Measurements from ENCODE around the gene SFTPA2.
A peak's percentile ranks its signal among the peaks of the same experiment; 100 is the strongest.
"Not testable (repeated sequence)": the region's sequence is repeated elsewhere in the genome, so short reads cannot be mapped to it uniquely, and the experiment has no call there.

Gene SFTPA2

GRCh38 chr10:79542626-79543025 lies 17.6 kb downstream of the SFTPA2 start:
- ChIA-PET POLR2A (no interaction called here), CTCF (no interaction called here)

GRCh38 chr10:79540930-79541329 lies 19.3 kb downstream of the SFTPA2 start:
- H3K4me1 ChIP-seq (ENCODE audit: control insufficient read depth, insufficient read depth, low read length); H3K9me3 ChIP-seq (ENCODE audit: control insufficient read depth, insufficient read depth, low read depth, low read length); H3K27ac ChIP-seq (ENCODE audit: extremely low read depth, low read depth, low read length); POLR2A ChIA-PET; CTCF ChIA-PET; H3K4me3 ChIP-seq (ENCODE audit: low read depth, low read length); H3K36me3 ChIP-seq (ENCODE audit: control insufficient read depth in 2 of 2, insufficient read depth in 1 of 2, low read length in 2 of 2): not testable (repeated sequence)

More at GRCh38 chr10:79542626-79543025, 17.6 kb downstream of the SFTPA2 start:
- TF ChIP-seq GLIS2 (tag by site-specific recombination; IDR thresholded peaks at IDR 0.05) (no peak), ZNF174 (tag by site-specific recombination; IDR thresholded peaks at IDR 0.05) (no peak), ZNF274 (IDR thresholded peaks at IDR 0.05; ENCODE audit: low read length) (no peak), ZNF274 (tag by site-specific recombination; IDR thresholded peaks at IDR 0.05; ENCODE audit: borderline replicate concordance) (no peak), ZNF639 (tag by site-specific recombination; IDR thresholded peaks at IDR 0.05) (no peak), SP7 (tag by site-specific recombination; IDR thresholded peaks at IDR 0.05) (no peak), ZNF184 (tag by site-specific recombination; IDR thresholded peaks at IDR 0.05) (no peak), ZNF426 (tag by site-specific recombination; IDR thresholded peaks at IDR 0.05) (no peak), ZNF585B (tag by site-specific recombination; IDR thresholded peaks at IDR 0.05) (no peak), ZNF623 (tag by site-specific recombination; IDR thresholded peaks at IDR 0.05) (no peak), ZNF48 (tag by site-specific recombination; IDR thresholded peaks at IDR 0.05) (no peak), ZNF792 (tag by site-specific recombination; IDR thresholded peaks at IDR 0.05) (no peak), SCRT1 (tag by site-specific recombination; IDR thresholded peaks at IDR 0.05; ENCODE audit: borderline replicate concordance) (no peak), OVOL3 (tag by site-specific recombination; IDR thresholded peaks at IDR 0.05) (no peak), ZSCAN16 (tag by site-specific recombination; IDR thresholded peaks at IDR 0.05) (no peak)
- no peaks in the 10 kb centered on the region for H3K4me1 ChIP-seq (ENCODE audit: control insufficient read depth, insufficient read depth, low read length)
- H3K9me3 ChIP-seq (ENCODE audit: control insufficient read depth, insufficient read depth, low read depth, low read length): no peaks in the 10 kb centered on the region
- H3K27ac ChIP-seq (ENCODE audit: extremely low read depth, low read depth, low read length): no peak overlapping the region
- no peaks in the 10 kb centered on the region for H3K36me3 ChIP-seq (ENCODE audit: control insufficient read depth in 2 of 2, insufficient read depth in 1 of 2, low read length in 2 of 2)
- no peak overlapping the region for H3K4me3 ChIP-seq (ENCODE audit: low read depth, low read length)

GRCh38 chr10:79538311-79538710 lies 21.9 kb downstream of the SFTPA2 start:
- H3K9me3 ChIP-seq (ENCODE audit: control insufficient read depth, insufficient read depth, low read depth, low read length); POLR2A ChIA-PET; H3K27ac ChIP-seq (ENCODE audit: extremely low read depth, low read depth, low read length); H3K4me1 ChIP-seq (ENCODE audit: control insufficient read depth, insufficient read depth, low read length); H3K4me3 ChIP-seq (ENCODE audit: low read depth, low read length); H3K36me3 ChIP-seq (ENCODE audit: control insufficient read depth in 2 of 2, insufficient read depth in 1 of 2, low read length in 2 of 2): not testable (repeated sequence)
- CTCF ChIA-PET: interaction anchor here (0.8 to 1.6 kb wide), 4 partner anchors 17 to 509 kb away, joined by 3 to 5 read pairs (median 4); no protein-coding TSS in a partner anchor
- peak; percentile 44; the same call in 1 of the 2 replicates for TF ChIP-seq ZNF23 (tag by site-specific recombination; IDR thresholded peaks at IDR 0.05; ENCODE audit: borderline replicate concordance)

GRCh38 chr10:79533903-79534175 lies 26.4 kb downstream of the SFTPA2 start:
- POLR2A ChIA-PET; H3K4me3 ChIP-seq (ENCODE audit: low read depth, low read length); H3K9me3 ChIP-seq (ENCODE audit: control insufficient read depth, insufficient read depth, low read depth, low read length); H3K36me3 ChIP-seq (ENCODE audit: control insufficient read depth in 2 of 2, insufficient read depth in 1 of 2, low read length in 2 of 2); H3K4me1 ChIP-seq (ENCODE audit: control insufficient read depth, insufficient read depth, low read length); H3K27ac ChIP-seq (ENCODE audit: extremely low read depth, low read depth, low read length); CTCF ChIA-PET: not testable (repeated sequence)

GRCh38 chr10:79533142-79533902 lies 26.9 kb downstream of the SFTPA2 start:
- H3K4me1 ChIP-seq (ENCODE audit: control insufficient read depth, insufficient read depth, low read length); H3K9me3 ChIP-seq (ENCODE audit: control insufficient read depth, insufficient read depth, low read depth, low read length); CTCF ChIA-PET; H3K36me3 ChIP-seq (ENCODE audit: control insufficient read depth in 2 of 2, insufficient read depth in 1 of 2, low read length in 2 of 2); POLR2A ChIA-PET; H3K27ac ChIP-seq (ENCODE audit: extremely low read depth, low read depth, low read length); H3K4me3 ChIP-seq (ENCODE audit: low read depth, low read length): not testable (repeated sequence)

GRCh38 chr10:79528261-79528660 lies 31.9 kb downstream of the SFTPA2 start:
- H3K27ac ChIP-seq (ENCODE audit: extremely low read depth, low read depth, low read length); H3K4me1 ChIP-seq (ENCODE audit: control insufficient read depth, insufficient read depth, low read length); H3K4me3 ChIP-seq (ENCODE audit: low read depth, low read length); POLR2A ChIA-PET; CTCF ChIA-PET; H3K36me3 ChIP-seq (ENCODE audit: control insufficient read depth in 2 of 2, insufficient read depth in 1 of 2, low read length in 2 of 2); H3K9me3 ChIP-seq (ENCODE audit: control insufficient read depth, insufficient read depth, low read depth, low read length): not testable (repeated sequence)

- H3K36me3 ChIP-seq (ENCODE audit: control insufficient read depth in 2 of 2, insufficient read depth in 1 of 2, low read length in 2 of 2); POLR2A ChIA-PET; H3K9me3 ChIP-seq (ENCODE audit: control insufficient read depth, insufficient read depth, low read depth, low read length); CTCF ChIA-PET; H3K27ac ChIP-seq (ENCODE audit: extremely low read depth, low read depth, low read length); H3K4me1 ChIP-seq (ENCODE audit: control insufficient read depth, insufficient read depth, low read length); H3K4me3 ChIP-seq (ENCODE audit: low read depth, low read length): not testable (repeated sequence)
Measured at GRCh38 chr10:79525049-79525710, 35.0 kb downstream of the SFTPA2 start.
